ENCODE measurements around the gene IFNAR1. TPM values are rescaled to one million over a fixed set of nuclear protein-coding genes. Genes with fewer than 3 reads are reported as not detected.

The IFNAR1 gene
- total RNA-seq, 1 donor from 2014 or later: 8.8 TPM

- H3K4me3 ChIP-seq (ENCODE audit: low read depth, low read length): peak within 1 kb of the TSS; percentile 82
- DNase-seq (ENCODE audit: low read depth): no peak
- no peak for TF ChIP-seq CTCF (conservative IDR thresholded peaks at IDR 0.05; ENCODE audit: low read depth, low read length)
Measured at GRCh38 chr21:33403128-33403785, 78.5 kb downstream of the IFNAR1 start, which contains the start of gene IFNGR2. Gene IFNGR2 (plus strand): TSS chr21:33403413. CDS start chr21:33403544, 131 bp downstream.

GRCh38 chr21:33403786-33404585, 79.2 kb downstream of the IFNAR1 start:
- peak overlapping the region; percentile 82 for H3K4me3 ChIP-seq (ENCODE audit: low read depth, low read length)
- no peak for TF ChIP-seq CTCF (conservative IDR thresholded peaks at IDR 0.05; ENCODE audit: low read depth, low read length)
- DNase-seq (ENCODE audit: low read depth): no peak

- H3K4me3 ChIP-seq (ENCODE audit: low read depth, low read length): no peak overlapping the region
- TF ChIP-seq CTCF (conservative IDR thresholded peaks at IDR 0.05; ENCODE audit: low read depth, low read length): no peak
Measured at GRCh38 chr21:33406493-33406892, 81.7 kb downstream of the IFNAR1 start.

More at GRCh38 chr21:33406493-33406892, 81.7 kb downstream of the IFNAR1 start:
- no peak for DNase-seq (ENCODE audit: low read depth)

Other genes starting within 250 kb of the IFNAR1 start
- 4.7 and 7.0 TPM in 2 replicates for gene IFNAR2, start 95.0 kb upstream of the IFNAR1 start, total RNA-seq
- gene IL10RB, start 58.6 kb upstream of the IFNAR1 start, total RNA-seq: 11.0 and 16.7 TPM in 2 replicates
- 59.9 and 64.5 TPM in 2 replicates for gene IFNGR2, start 78.4 kb downstream of the IFNAR1 start, total RNA-seq
- 22.2 and 39.8 TPM in 2 replicates for gene TMEM50B, start 155.0 kb downstream of the IFNAR1 start, total RNA-seq
- 0.87 and 0.92 TPM in 2 replicates for gene DNAJC28, start 166.7 kb downstream of the IFNAR1 start, total RNA-seq
- 79.2 and 150 TPM in 2 replicates for gene GART, start 217.1 kb downstream of the IFNAR1 start, total RNA-seq
- 176 and 230 TPM in 2 replicates for gene SON, start 218.1 kb downstream of the IFNAR1 start, total RNA-seq

All from epithelial cell of proximal tubule (primary cell).